Vagina (tissue), 2 donors: ENCODE data around the gene GPR158. TPM values are rescaled to one million over a fixed set of nuclear protein-coding genes. Genes with fewer than 3 reads are reported as not detected.

Experiments
- DNase-seq, 2 donors: peaks; one replicate each; pipeline ENCODE4 v3.0.0-alpha.2; 2017; ENCODE audit errors: extremely low spot score in 2 of 2
- H3K27ac ChIP-seq: fragments of 200-600 bp; sonication (generic); one replicate; pipeline ENCODE4 v1.5.1; 2019
- H3K27me3 ChIP-seq: fragments of 200-600 bp; sonication (generic); one replicate; pipeline ENCODE4 v1.5.1; 2019
- H3K36me3 ChIP-seq, 2 donors: fragments of 200-600 bp; sonication (generic); one replicate each; pipeline ENCODE4 v1.5.1; 2017 to 2019
- H3K4me1 ChIP-seq: fragments of 200-600 bp; sonication (generic); one replicate; pipeline ENCODE4 v1.5.1; 2019
- H3K4me3 ChIP-seq, 2 donors: fragments of 200-600 bp; sonication (generic); 1 replicate in 1 of 2; 2 replicates in 1 of 2; pipeline ENCODE4 v1.5.1; 2016 to 2019
- H3K9me3 ChIP-seq: fragments of 200-600 bp; sonication (generic); one replicate; pipeline ENCODE4 v1.5.1; 2019
- POLR2A ChIP-seq, 2 donors: fragments of 450-650 bp; IDR thresholded peaks; one replicate each; pipeline ENCODE4 v1.6.1; 2017; ENCODE audit warnings: antibody characterized with exemption in 2 of 2, mild to moderate bottlenecking in 2 of 2, moderate library complexity in 2 of 2
- POLR2AphosphoS5 ChIP-seq, 2 donors: sonication (generic); formaldehyde crosslinking; IDR thresholded peaks; one replicate each; pipeline ENCODE4 v1.9.0; 2017; ENCODE audit warnings: antibody characterized with exemption in 2 of 2, mild to moderate bottlenecking in 2 of 2, low read depth in 1 of 2; ENCODE audit not compliant: insufficient read depth in 1 of 2
- intact Hi-C: fragments of 100-400 bp; cut with DNase I; formaldehyde crosslinking; loops from one replicate; pipeline ENCODE4 v1.15.1; 2023
- total RNA-seq: library from RNA; depleted of rRNA; stranded (reverse); fragments of >200 nt; gene quantifications from one replicate; pipeline ENCODE4 v1.2.3, GENCODE V29; 2016
- TF ChIP-seq, protein P1 (sequence below), 3 experiments: fragments of 450-650 bp in 2 of 3; fragments of 200-600 bp in 1 of 3; sonication (generic) in 1 of 3; IDR thresholded peaks; one replicate each; pipeline ENCODE4 v1.5.1; 2017 to 2019; ENCODE audit warnings: antibody characterized with exemption in 3 of 3, mild to moderate bottlenecking in 2 of 3, moderate library complexity in 2 of 3

The GPR158 gene
- total RNA-seq, 1 donor from 2014 or later = 0.49 TPM

DNA sequence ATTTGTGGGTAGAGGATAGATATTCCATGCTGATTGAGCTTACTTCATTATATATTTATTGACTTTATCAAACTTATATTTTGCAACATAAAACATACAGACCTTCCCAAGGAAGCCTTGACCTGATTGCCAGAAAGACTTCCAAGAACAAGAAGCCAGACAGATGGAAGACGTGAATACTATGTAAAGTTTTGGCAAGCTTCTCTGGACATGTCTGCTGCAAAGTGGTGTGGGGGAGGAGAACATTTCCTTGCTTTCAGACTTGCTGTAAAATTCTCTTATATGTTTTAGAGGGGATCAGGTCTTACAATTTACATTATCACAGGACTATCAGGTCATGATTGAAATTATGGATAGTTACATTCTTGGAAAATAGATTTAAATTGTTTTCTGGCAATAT lies 23.4 kb downstream of the GPR158 start:
- Histone ChIP-seq H3K36me3 (no peaks in the 10 kb centered on the region), H3K9me3 (no peaks in the 10 kb centered on the region)

DNA sequence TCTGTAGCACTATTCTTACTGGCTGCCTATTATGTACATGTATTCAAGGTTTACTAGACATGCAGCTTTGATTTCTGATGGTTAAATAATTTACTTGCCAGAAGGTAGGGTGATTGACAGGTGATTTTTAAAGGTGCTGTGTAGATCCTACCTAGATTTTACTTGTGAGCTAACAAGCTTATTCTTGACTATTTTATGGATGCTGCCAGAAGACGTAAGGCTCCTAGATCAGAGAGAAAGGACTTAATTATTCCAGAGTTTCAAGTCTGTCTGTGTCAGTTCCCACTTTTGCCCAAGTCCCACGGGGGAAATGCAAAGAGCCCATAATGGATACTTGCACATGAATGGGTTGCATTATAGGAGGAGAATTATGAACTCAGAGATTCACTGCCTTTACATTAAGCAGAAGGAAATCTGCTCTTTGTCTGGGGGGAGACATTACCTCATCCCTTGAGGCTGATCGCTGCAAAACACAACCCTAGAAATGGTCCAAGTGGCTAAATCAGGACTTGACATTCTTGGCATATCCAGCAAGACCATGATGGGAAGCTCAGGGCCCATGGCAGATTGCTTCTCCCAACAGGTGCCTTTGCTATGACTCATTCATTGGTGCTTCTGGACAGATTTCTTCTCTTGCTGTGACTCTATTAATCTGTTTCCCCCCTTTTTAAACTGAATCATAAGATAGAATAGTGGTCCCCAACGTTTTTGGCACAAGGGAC lies 32.1 kb downstream of the GPR158 start:
- DNase-seq = no peak
- no peaks in the 10 kb centered on the region for H3K36me3 ChIP-seq
- no peaks in the 10 kb centered on the region for H3K4me1 ChIP-seq
- no peaks in the 10 kb centered on the region for H3K27me3 ChIP-seq
- H3K9me3 ChIP-seq = no peaks in the 10 kb centered on the region
- TF ChIP-seq, protein P1, sequence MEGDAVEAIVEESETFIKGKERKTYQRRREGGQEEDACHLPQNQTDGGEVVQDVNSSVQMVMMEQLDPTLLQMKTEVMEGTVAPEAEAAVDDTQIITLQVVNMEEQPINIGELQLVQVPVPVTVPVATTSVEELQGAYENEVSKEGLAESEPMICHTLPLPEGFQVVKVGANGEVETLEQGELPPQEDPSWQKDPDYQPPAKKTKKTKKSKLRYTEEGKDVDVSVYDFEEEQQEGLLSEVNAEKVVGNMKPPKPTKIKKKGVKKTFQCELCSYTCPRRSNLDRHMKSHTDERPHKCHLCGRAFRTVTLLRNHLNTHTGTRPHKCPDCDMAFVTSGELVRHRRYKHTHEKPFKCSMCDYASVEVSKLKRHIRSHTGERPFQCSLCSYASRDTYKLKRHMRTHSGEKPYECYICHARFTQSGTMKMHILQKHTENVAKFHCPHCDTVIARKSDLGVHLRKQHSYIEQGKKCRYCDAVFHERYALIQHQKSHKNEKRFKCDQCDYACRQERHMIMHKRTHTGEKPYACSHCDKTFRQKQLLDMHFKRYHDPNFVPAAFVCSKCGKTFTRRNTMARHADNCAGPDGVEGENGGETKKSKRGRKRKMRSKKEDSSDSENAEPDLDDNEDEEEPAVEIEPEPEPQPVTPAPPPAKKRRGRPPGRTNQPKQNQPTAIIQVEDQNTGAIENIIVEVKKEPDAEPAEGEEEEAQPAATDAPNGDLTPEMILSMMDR (IDR thresholded peaks at IDR 0.05) = no peak
- no peak for TF ChIP-seq POLR2AphosphoS5 (IDR thresholded peaks at IDR 0.05; ENCODE audit: insufficient read depth in 1 of 2, low read depth in 1 of 2)
- no peak for TF ChIP-seq POLR2A (IDR thresholded peaks at IDR 0.05)
- intact Hi-C loops = no loop called here
- H3K4me3 ChIP-seq = no peak overlapping the region
- H3K27ac ChIP-seq = no peak overlapping the region

More for the DNA sequence above, 23.4 kb downstream of the GPR158 start:
- TF ChIP-seq POLR2AphosphoS5 (IDR thresholded peaks at IDR 0.05; ENCODE audit: insufficient read depth in 1 of 2, low read depth in 1 of 2) (no peak), POLR2A (IDR thresholded peaks at IDR 0.05) (no peak)
- TF ChIP-seq, protein P1 (IDR thresholded peaks at IDR 0.05) = no peak
- Histone ChIP-seq H3K27ac (no peak overlapping the region), H3K4me1 (no peaks in the 10 kb centered on the region), H3K4me3 (no peak overlapping the region), H3K27me3 (no peaks in the 10 kb centered on the region)
- DNase-seq = no peak
- intact Hi-C loops = no loop called here

DNA sequence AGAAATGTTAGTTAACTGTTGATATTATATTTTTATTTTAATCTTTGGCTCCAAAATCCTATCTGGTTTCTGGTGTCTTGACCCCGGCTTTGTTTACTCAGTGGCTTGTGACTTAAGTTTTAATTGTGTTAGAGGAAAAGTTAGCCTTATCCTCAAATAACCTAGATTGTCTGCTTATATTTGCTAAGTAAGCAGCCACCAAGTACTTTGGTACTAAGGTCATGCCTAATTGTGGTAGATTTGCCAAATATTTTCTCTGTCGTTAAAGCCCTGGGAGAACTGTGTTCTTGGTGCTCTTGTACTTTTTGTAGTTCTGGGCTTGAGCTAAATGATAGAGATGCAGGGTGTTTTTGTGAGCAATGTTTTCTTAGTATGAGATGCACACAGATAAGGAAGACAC lies 34.8 kb downstream of the GPR158 start:
- Histone ChIP-seq H3K36me3 (no peaks in the 10 kb centered on the region), H3K4me3 (no peak overlapping the region), H3K27ac (no peak overlapping the region), H3K4me1 (no peaks in the 10 kb centered on the region), H3K9me3 (no peaks in the 10 kb centered on the region), H3K27me3 (no peaks in the 10 kb centered on the region)
- no peak for TF ChIP-seq POLR2A (IDR thresholded peaks at IDR 0.05)
- TF ChIP-seq POLR2AphosphoS5 (IDR thresholded peaks at IDR 0.05; ENCODE audit: insufficient read depth in 1 of 2, low read depth in 1 of 2) = no peak
- TF ChIP-seq, protein P1 (IDR thresholded peaks at IDR 0.05) = no peak
- DNase-seq = no peak
- intact Hi-C loops = no loop called here

DNA sequence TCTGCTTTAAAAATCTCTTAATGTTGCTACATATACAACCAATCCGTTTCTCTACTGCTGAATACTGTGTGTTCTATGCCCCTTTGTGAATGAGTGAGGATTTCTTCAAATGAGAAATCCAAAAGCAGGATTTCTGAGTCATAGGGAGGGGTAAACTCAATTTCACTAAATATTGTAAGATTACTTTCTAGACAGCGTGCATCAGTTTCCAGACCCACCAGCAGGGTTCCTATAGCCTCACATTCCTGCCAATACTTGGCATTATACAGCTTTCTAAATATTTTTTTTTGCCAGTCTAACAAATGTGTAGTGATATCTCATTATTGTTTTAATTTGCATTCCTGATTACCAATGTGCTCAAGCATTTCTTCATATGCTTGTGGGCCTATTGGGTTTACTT lies 35.5 kb downstream of the GPR158 start:
- DNase-seq = no peak
- intact Hi-C loops = no loop called here
- Histone ChIP-seq H3K27ac (no peak overlapping the region), H3K4me3 (no peak overlapping the region), H3K9me3 (no peaks in the 10 kb centered on the region), H3K36me3 (no peaks in the 10 kb centered on the region), H3K4me1 (no peaks in the 10 kb centered on the region), H3K27me3 (no peaks in the 10 kb centered on the region)
- TF ChIP-seq, protein P1 (IDR thresholded peaks at IDR 0.05) = no peak
- no peak for TF ChIP-seq POLR2AphosphoS5 (IDR thresholded peaks at IDR 0.05; ENCODE audit: insufficient read depth in 1 of 2, low read depth in 1 of 2)
- TF ChIP-seq POLR2A (IDR thresholded peaks at IDR 0.05) = no peak

DNA sequence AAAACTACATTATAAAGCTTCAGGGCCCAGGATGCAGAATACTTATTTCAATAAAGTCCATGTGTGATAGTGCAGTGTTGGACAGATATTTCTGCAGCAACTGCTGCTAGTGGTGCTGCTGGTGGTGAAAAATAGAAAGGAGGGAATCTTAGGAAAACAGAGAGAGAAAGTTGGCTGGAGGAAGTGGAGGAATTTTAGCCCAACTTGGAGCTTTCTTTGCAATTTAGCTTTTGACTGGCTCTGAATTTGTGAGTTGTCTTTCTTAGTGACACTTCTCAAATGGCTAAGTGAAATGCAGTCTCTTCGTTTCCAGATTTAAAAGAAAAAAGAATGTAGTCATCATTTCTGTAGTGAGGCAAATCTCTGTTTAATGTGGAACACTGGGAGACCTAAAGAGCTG lies 45.4 kb downstream of the GPR158 start:
- H3K27ac ChIP-seq = no peak overlapping the region
- DNase-seq = no peak
- intact Hi-C loops = no loop called here
- H3K4me3 ChIP-seq = no peak overlapping the region
- no peaks in the 10 kb centered on the region for H3K36me3 ChIP-seq
- TF ChIP-seq POLR2AphosphoS5 (IDR thresholded peaks at IDR 0.05; ENCODE audit: insufficient read depth in 1 of 2, low read depth in 1 of 2) = no peak
- TF ChIP-seq POLR2A (IDR thresholded peaks at IDR 0.05) = no peak
- TF ChIP-seq, protein P1 (IDR thresholded peaks at IDR 0.05) = no peak
- H3K9me3 ChIP-seq = no peaks in the 10 kb centered on the region
- no peaks in the 10 kb centered on the region for H3K27me3 ChIP-seq
- no peaks in the 10 kb centered on the region for H3K4me1 ChIP-seq
